Measurements from ENCODE around the gene SMAD6. TPM values are rescaled to one million over a fixed set of nuclear protein-coding genes. Genes with fewer than 3 reads are reported as not detected.

The SMAD6 gene
- total and polyA plus RNA-seq, 9 of the 15 experiments (the other 6 are each of a cell fraction or from before 2014, with no cell fraction given) = 0.10 to 15.5 (median 3.7) TPM

DNA sequence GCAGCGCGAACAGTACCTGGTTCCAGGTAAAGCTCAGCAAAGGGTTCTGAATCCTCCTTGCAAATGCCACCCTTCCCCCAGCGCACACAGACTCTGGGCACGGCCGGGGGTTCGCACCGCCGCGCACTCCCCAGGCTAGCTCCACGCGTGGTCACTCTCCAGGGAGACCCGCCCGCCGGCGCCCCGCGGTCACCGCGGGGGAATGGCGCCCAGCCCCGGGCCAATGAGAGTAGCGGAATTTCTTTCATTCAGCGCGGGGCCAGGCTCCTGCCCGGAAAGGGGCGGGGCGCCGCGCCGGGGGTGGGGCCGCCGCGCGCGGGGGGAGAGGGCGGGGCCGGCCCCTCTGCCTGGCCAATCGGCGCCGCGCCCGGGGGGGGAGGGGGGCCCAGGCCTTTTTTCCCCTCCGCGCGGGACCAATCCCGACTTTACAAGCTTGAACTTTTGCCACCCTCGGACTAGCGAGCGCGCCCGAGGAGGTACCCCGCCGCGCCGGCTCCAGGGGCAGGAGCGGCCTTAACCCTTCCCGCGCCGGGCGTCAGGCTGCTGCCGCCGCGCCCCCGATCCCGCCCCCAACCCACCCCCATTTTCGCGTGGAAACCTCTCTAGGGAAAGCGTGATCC is 1.1 kb upstream of the SMAD6 start (continued):
- TF ChIP-seq, protein P1, sequence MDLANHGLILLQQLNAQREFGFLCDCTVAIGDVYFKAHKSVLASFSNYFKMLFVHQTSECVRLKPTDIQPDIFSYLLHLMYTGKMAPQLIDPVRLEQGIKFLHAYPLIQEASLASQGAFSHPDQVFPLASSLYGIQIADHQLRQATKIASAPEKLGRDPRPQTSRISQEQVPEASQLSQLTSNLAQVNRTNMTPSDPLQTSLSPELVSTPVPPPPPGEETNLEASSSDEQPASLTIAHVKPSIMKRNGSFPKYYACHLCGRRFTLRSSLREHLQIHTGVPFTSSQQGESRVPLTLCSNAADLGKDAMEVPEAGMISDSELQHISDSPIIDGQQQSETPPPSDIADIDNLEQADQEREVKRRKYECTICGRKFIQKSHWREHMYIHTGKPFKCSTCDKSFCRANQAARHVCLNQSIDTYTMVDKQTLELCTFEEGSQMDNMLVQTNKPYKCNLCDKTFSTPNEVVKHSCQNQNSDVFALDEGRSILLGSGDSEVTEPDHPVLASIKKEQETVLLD (IDR thresholded peaks at IDR 0.05) = 0 out of 2 replicates have a peak, but pooled peaks have one; percentile 31
- TF ChIP-seq RNF2 (IDR thresholded peaks at IDR 0.05) (peak; percentile 32; the same call in 1 of the 2 replicates), TRIM24 (IDR thresholded peaks at IDR 0.05) (no peak), TEAD4 (IDR thresholded peaks at IDR 0.05; ENCODE audit: low read length) (no peak), TEAD4 (CRISPR knock-in tag; IDR thresholded peaks at IDR 0.05; ENCODE audit: borderline replicate concordance) (no peak), TCFL5 (CRISPR knock-in tag; conservative IDR thresholded peaks at IDR 0.05) (no peak), ZNF589 (CRISPR knock-in tag; IDR thresholded peaks at IDR 0.05; ENCODE audit: low read depth) (peak; percentile 27; the same call in 1 of the 2 replicates), POLR2A (conservative IDR thresholded peaks at IDR 0.05) (peak; percentile 72), RB1 (IDR thresholded peaks at IDR 0.05; ENCODE audit: low read depth) (peak; percentile 34; the same call in 1 of the 2 replicates), BHLHE40 (IDR thresholded peaks at IDR 0.05; ENCODE audit: low read length) (no peak), SNIP1 (IDR thresholded peaks at IDR 0.05; ENCODE audit: low read depth) (no peak), ZNF507 (tag; conservative IDR thresholded peaks at IDR 0.05) (no peak), HNRNPL (IDR thresholded peaks at IDR 0.05; ENCODE audit: low read depth, low read length) (peak; percentile 63; the same call in 1 of the 2 replicates), CAMTA2 (CRISPR knock-in tag; conservative IDR thresholded peaks at IDR 0.05) (no peak), PCBP1 (IDR thresholded peaks at IDR 0.05; ENCODE audit: low read depth, low read length, poor library complexity, severe bottlenecking) (peak; percentile 55), ZNF23 (CRISPR knock-in tag; IDR thresholded peaks at IDR 0.05) (no peak)
- TF ChIP-seq, protein P2, sequence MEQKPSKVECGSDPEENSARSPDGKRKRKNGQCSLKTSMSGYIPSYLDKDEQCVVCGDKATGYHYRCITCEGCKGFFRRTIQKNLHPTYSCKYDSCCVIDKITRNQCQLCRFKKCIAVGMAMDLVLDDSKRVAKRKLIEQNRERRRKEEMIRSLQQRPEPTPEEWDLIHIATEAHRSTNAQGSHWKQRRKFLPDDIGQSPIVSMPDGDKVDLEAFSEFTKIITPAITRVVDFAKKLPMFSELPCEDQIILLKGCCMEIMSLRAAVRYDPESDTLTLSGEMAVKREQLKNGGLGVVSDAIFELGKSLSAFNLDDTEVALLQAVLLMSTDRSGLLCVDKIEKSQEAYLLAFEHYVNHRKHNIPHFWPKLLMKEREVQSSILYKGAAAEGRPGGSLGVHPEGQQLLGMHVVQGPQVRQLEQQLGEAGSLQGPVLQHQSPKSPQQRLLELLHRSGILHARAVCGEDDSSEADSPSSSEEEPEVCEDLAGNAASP (IDR thresholded peaks at IDR 0.05) = no peak
- TF ChIP-seq, protein P3, sequence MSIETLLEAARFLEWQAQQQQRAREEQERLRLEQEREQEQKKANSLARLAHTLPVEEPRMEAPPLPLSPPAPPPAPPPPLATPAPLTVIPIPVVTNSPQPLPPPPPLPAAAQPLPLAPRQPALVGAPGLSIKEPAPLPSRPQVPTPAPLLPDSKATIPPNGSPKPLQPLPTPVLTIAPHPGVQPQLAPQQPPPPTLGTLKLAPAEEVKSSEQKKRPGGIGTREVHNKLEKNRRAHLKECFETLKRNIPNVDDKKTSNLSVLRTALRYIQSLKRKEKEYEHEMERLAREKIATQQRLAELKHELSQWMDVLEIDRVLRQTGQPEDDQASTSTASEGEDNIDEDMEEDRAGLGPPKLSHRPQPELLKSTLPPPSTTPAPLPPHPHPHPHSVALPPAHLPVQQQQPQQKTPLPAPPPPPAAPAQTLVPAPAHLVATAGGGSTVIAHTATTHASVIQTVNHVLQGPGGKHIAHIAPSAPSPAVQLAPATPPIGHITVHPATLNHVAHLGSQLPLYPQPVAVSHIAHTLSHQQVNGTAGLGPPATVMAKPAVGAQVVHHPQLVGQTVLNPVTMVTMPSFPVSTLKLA (conservative IDR thresholded peaks at IDR 0.05) = peak; percentile 41 to 71; a peak in 3 of 4 replicates
- TF ChIP-seq, protein P4, sequence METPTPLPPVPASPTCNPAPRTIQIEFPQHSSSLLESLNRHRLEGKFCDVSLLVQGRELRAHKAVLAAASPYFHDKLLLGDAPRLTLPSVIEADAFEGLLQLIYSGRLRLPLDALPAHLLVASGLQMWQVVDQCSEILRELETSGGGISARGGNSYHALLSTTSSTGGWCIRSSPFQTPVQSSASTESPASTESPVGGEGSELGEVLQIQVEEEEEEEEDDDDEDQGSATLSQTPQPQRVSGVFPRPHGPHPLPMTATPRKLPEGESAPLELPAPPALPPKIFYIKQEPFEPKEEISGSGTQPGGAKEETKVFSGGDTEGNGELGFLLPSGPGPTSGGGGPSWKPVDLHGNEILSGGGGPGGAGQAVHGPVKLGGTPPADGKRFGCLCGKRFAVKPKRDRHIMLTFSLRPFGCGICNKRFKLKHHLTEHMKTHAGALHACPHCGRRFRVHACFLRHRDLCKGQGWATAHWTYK (CRISPR knock-in tag; IDR thresholded peaks at IDR 0.05) = no peak
- TF ChIP-seq, protein P5, sequence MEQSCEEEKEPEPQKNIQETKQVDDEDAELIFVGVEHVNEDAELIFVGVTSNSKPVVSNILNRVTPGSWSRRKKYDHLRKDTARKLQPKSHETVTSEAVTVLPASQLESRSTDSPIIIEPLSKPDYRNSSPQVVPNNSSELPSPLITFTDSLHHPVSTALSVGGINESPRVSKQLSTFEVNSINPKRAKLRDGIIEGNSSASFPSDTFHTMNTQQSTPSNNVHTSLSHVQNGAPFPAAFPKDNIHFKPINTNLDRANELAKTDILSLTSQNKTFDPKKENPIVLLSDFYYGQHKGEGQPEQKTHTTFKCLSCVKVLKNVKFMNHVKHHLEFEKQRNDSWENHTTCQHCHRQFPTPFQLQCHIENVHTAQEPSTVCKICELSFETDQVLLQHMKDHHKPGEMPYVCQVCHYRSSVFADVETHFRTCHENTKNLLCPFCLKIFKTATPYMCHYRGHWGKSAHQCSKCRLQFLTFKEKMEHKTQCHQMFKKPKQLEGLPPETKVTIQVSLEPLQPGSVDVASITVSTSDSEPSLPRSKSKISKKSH (CRISPR knock-in tag; IDR thresholded peaks at IDR 0.05) = no peak
- TF ChIP-seq, protein P6, sequence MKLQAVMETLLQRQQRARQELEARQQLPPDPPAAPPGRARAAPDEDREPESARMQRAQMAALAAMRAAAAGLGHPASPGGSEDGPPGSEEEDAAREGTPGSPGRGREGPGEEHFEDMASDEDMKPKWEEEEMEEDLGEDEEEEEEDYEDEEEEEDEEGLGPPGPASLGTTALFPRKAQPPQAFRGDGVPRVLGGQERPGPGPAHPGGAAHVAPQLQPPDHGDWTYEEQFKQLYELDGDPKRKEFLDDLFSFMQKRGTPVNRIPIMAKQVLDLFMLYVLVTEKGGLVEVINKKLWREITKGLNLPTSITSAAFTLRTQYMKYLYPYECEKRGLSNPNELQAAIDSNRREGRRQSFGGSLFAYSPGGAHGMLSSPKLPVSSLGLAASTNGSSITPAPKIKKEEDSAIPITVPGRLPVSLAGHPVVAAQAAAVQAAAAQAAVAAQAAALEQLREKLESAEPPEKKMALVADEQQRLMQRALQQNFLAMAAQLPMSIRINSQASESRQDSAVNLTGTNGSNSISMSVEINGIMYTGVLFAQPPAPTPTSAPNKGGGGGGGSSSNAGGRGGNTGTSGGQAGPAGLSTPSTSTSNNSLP (IDR thresholded peaks at IDR 0.05; ENCODE audit: borderline replicate concordance, low read depth, low read length) = no peak

All from K562 (cell line).